NCI-H1694 (cell line): ENCODE measurements around the gene RAD54L.
A peak's percentile ranks its signal among the peaks of the same experiment; 100 is the strongest.
"Not testable (repeated sequence)": the region's sequence is repeated elsewhere in the genome, so short reads cannot be mapped to it uniquely, and the experiment has no call there.

Experiments used
- DNase-seq: peaks from one replicate; lab custom pipeline; 2025; lab: John Stamatoyannopoulos, UW

RAD54L gene

DNA sequence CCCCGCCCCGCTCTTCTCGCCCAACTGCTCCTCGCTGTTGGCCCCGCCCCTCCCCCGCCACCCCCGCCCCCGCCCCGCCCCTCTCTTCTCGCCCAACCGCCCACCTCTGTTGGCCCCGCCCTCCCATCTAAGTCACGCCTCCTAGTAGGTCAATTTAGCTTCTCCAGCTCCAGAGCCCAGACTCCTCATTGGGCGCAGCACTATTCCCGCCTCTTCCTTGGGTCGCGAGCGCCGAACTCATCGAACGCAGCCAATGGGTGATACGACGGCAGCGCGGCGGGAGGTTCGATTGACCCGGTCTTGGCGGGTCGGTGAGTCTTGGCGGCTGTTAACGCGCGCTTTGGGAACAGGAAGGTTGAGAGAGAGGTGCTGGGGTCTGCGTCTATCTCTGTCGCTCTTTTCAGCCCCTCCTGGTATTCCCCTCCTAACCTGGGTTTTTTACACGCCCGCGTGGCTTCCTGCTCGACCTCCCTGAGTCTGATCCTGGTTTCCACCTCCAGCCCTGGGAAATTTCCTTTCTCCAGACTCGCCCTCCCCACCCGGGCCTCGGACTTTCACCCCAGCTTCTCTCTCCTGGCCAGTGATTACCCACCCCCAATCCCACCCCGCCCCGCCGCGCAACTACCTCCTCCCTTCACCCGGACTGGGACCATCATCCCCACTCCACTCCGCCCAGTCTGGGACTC lies at the start of gene RAD54L:
Gene RAD54L (plus strand): TSS at position 328 of the 686 bp plus-strand sequence. CDS start 643 bp downstream, outside the sequence.
- peak; percentile 98 for DNase-seq

DNA sequence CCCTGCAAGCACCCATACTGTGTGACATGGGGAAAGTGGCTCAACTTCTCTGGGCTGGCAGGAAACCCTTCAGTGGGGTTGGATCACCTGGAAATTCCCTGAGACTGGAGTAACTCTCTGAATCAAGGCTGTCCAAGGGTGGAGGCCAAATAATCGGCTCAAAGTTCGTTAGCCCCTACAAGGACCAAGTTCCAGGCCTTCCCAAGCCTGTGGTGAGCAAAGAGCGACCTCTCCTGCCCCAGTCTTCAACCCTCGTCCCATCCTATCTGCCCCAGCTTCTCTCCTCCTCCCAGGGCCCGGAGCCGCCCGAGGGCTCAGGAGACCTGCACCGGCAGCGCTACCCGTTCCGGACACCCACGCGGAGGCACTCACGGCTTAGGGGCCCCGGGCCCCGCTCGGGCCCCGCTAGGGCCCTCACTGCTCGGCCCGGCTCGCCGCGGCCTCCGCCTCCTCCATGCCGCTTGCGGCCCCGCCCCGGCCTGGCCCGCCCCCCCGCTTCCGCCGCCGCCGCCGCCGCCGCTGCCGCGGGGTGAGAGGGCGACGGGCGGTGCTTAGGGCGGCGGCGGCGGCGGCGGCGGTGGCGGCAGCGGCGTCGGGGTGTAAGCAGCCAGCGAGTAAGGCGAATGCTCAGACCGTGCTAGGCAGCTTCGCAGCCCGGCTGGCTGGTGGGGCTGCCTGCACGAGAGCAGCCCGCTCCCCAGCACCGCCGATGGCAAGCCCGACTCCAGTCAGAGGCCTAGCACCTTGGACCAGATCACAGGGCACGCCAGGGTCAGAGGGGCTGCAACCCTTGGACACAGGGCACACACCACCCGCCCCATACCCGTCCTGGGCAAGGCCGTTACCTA lies 49.4 kb upstream of the RAD54L start, which contains the start of gene POMGNT1:
Gene POMGNT1 (minus strand): TSS at position 471 of the 848 bp plus-strand sequence. CDS start 613 bp downstream, outside the sequence.
- no peak for DNase-seq

DNA sequence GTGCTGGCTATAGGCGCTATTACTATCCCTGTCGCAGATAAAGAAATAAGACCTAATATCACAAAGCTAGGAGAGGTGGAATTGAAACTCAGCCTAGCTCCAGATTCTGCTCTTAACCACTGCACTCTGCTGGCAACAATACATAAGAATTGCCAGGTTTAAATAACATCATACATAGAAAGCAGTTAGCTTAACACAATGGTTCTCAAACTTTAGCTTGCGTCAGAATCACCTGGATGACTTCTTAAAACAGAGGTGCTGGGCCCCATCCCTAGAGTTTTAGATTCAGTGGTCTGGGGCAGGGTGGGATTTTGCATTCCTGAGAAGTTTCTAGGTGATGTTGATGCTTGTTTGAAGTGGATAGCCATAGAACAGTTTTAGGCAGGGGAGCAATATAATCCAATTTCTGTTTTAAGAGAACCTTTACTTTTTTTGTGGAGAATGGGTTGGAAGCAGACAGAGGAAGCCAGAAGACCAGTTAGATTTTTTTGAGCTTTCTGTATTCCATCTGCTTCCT lies 48.3 kb upstream of the RAD54L start:
- DNase-seq = no peak

DNA sequence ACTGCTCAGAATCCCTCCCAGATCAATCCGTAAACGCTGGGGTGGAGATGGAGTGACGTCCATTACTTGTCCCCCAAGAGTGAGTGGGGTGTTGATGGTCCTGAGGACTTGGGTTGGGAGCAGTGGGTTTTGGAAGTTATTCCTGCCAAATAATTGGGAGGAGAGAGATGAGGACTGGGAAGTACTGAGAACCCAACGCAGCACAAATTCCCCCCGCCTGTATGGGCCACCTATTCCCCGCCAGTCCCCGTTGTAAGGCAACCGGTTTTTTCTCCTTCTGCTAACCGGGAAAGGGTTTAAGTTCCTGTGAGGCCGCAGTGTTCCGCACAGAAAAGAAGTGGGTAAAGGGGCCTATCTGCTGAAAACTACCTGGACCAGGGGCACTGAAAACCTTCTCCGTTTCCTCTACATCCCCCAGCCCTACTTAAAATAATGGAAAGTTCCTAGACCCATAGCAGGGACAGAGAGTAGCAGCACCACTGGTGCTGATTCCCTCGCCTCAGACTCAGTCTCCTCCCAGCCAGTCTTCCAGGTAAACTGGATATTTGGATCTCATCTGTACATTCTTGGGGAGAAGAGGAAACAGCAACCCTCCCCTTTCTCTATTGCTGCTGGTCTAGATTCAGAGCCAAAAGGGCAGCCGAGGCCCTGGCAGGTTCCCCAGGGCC lies 43.7 kb upstream of the RAD54L start:
- DNase-seq = no peak

DNA sequence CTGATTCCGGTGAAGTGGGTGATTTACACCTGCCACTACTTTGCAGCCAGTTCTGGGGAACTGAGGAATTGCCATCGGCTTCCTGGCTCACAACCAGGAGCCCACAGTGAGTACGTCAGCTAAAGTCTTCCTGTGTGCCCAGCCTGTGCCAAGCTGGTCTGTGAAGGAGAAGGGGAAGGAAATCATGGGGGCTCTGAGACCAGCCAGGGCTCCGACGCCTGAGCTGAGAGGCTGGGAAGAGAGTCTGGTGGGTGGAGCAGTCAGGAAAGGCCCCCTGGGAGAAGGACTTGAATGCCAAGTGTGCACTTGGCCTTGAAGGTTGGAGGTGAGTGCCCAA lies 43.2 kb upstream of the RAD54L start:
- no peak for DNase-seq

DNA sequence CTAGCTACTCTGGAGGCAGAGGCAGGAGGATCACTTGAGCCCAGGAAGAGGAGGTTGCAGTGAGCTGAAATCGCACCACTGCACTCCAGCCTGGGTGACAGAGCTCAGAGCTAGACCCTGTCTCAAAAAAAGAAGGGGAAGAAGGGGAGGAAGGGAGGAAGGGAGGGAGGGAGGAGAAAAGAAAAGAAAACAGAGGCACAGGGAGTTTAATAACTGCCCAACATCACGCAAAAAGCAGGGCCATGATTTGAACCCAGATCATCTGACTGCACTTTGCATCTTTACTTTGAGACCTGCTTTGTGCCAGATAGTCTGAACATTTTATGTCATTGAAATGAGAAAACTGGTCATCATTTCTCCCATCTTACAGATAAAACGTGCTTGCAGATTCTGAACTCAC lies 42.4 kb upstream of the RAD54L start:
- DNase-seq = no peak

DNA sequence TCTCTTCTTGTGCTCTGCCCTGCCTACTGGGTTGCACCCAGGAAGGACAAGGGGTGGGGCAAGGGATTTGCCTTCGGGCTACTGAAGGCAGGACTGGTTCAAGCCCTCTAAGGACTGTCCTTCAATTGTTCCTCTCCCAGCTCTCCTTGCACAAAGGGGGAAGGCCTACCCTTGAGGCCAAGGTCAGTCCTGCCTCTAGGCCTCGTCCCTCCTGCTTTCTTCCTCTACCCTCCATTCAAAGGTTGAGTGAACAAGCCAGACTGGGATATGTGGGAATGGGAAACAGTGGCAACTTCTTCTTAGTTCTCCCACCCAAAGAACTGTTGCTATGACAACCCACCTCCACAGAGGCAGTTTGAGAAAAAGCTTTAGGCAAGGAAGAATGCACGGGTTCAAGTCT lies 41.8 kb upstream of the RAD54L start:
- no peak for DNase-seq

DNA sequence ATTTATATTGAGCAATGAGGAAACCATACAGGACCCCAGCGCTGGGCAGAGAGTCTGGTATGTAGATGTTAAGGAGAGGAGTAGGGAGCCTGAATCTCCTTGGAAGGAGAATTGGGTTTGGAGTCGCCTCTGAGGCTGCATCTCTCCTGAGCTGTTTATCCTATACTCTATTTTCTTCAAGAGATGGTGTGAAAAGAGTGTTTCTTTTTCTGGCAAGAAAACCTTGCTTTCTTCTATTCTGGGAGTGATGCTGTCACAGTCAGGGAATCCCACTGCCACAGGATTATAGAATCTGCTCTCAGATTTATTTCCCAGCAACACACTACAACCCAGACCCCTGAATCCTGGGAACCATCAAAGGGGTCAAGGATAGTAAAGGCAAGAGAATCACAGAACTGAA lies 41.2 kb upstream of the RAD54L start:
- no peak for DNase-seq

DNA sequence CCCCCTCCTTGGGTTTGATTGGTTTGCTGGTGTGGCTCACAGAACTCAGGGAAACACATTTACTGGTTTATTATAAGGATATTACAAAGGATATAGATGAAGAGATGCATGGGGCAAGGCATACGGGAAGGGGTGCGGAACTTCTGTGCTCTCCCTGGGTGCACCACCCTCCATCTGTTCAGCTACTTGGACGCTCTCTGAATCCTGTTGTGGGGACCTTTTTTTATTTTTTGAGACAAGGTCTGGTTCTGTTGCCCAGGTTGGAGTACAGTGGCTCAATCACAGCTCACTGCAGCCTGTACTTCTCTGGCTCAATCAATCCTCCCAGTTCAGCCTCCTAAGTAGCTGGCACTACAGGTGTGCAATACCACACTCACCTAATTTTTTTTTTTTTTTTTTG lies 37.0 kb upstream of the RAD54L start:
- no peak for DNase-seq

DNA sequence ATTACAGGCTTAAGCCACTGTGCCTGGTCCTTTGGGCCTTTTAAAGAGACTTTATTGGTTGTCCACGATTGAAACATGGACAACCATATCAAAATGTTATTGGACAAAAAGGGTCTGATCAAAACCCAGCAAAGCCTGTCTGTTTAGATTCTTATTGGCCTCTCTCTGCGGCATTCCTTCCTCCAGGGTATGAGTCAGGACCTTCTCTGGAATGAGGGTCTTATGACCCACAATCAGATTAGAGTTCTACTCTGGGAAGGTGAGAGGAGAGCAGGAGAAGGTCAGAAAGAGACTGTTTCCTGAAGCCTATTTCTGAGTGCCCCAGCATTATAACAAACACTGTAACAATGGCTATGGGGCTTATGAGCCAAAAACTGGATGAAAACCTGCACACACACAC lies 36.5 kb upstream of the RAD54L start:
- DNase-seq = no peak

DNA sequence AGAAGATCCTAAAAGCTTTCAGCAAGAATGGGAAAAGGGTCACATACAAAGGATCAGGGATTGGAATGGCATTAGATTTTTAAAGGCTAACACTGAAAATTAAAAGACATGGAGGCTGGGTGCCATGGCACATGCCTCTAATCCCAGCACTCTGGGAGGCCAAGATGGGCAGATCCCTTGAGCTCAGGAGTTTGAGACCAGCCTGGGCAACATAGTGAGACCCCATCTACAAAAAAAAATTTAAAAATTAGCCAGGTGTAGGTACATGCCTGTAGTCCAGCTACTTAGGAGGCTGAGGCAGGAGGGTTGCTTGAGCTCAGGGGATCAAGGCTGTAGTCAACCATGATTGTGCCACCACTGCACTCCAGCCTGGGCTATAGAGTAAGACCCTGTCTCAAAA lies 32.1 kb upstream of the RAD54L start:
- no peak for DNase-seq

DNA sequence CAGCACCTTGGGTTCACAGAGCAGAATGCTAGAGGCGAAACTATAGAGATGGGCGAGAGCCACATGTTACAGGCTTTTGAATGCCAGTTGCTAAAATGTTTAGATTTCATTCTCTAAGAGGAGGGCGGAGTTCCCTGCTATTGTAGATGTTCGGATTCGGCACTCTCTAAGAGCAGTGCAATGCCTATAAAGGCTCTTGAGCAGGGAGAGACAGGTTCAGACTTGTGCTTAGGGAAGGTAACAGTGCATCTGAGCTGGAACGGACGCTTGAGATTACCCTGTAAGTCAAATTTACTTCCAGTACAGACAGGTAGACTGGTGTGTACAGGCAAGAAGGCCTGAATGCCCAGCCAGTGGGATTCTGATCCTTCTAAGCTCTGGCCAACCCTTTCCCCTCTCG lies 29.1 kb upstream of the RAD54L start:
- no peak for DNase-seq

DNA sequence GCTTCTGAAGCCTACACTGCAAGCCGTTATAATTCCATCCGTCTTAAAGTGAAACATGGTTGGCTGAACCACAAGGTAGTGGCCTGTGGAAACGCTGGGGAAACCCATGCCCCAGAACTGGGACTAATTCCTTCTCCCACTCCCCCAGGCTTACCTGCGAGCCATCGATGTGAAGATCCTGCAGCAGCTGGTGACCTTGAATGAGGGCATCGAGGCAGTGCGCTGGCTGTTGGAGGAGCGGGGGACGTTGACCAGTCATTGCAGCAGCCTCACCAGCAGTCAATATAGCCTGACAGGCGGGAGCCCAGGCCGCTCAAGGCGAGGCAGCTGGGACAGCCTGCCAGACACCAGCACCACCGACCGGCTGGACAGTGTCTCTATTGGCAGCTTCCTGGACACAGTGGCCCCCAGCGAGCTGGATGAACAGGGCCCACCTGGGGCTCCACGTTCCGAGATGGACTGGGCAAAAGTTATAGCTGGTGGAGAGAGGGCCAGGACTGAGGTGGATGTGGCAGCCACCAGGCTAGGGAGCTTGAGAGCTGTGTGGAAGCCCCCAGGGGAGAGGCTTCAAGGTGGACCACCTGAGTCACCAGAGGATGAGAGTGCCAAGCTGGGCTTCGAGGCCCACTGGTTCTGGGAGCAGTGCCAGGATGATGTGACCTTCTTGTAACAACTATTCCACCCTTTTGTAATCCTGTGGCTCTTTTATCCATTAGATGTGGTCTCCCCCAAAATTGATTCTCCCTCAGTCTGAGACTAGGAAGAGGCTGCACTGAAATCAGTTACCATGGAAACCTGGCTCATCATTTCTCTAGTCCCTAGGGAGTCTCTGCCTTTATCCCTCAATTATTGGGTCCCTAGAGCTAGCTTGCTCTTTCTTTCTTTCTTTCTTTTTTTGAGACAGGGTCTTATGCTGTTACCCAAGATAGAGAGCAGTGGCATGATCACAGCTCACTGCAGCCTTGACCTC lies 27.7 kb upstream of the RAD54L start:
- DNase-seq = peak; percentile 9

DNA sequence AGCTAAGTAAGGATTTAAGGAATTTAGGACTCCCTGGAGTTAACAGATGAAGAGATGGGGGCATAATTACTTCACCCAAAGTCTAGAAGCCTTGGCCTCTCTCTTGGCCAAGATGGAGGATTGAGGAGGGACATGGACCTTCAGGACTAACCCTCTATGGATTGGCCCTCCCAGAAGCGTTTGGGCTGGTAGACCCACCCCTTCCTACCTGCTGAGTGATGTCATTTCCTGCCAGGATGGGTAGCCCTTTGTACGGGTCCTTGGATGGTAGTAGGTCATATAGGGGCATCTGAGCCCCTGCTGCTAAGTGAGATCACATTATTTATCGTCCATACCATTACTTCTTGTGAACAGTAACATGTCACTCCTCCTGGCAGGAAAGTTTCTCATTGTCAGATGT lies 26.8 kb upstream of the RAD54L start:
- DNase-seq = no peak

DNA sequence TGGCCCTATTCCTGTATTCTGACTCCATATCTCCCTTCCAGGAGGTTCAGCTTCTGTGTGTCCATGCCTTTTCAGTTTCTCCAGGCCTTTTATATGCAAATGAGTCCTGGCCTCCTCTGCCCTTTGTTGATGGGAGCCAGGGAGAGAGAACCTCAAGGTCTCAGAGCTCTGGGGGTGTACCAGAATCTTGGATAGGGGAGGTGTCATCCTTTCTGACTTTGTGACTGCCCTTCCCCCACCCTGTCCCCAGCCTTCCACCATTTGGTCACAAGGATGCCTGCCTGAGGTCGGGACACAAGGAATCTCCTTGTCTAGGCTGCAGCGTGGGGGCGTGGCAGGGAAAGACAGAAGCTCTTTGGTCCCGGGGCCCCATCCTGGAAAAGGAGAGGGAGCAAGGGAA lies 25.8 kb upstream of the RAD54L start:
- no peak for DNase-seq

DNA sequence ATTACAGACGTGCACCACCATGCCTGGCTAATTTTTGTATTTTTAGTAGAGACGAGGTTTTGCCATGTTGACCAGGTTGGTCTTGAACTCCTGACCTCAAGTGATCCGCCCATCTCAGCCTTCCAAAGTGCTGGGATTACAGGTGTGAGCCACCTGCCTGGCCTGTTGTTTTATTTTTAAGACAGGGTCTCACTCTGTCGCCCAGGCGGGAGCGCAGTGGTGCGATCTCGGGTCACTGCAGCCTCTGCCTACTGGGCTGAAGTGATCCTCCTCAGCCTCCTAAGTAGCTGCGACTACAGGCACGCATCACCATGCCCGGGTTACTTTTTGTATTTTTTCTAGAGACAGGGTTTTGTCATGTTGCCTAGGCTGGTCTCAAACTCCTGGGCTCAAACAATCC lies 24.5 kb upstream of the RAD54L start:
- not testable (repeated sequence) for DNase-seq

DNA sequence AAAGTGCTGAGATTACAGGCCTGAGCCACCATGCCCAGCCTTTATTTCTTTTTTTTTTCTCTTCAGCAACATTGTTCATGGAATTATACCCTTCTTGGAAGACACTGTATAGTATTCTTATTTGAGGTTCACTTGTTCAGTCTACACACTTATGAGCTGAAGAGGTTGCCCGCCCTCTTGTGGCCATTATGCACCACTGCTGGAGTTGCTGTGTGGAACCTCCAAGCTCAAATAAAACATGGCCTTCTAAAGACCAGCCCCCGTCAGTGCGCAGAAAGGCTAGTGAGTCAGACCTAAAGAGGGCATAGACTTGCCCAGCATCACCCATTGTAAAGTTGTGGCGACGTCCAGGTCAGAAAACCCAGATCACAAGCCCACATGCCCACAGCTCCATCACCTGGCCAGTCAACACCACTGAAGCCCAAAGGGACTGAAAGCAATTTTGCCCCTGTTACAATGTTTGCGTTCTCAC lies 24.1 kb upstream of the RAD54L start:
- peak; percentile 75 for DNase-seq

DNA sequence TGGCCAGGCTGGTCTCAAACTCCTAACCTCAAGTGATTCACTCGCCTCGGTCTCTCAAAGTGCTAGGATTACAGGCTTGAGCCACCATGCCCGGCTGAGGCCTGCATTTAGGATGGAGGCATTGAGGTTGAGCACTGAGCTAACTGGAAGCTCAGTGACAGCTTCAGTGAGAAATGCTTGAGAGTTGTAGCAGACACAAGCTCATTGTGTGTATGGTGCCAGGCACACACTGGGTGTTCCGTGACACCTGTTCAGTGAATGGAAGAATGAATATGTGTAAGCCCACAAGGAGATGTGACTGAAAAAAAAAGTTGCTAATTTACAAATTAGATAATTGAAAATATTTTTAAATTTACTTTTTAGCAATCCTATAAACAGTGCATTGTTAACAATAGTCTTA lies 22.6 kb upstream of the RAD54L start:
- DNase-seq = no peak

DNA sequence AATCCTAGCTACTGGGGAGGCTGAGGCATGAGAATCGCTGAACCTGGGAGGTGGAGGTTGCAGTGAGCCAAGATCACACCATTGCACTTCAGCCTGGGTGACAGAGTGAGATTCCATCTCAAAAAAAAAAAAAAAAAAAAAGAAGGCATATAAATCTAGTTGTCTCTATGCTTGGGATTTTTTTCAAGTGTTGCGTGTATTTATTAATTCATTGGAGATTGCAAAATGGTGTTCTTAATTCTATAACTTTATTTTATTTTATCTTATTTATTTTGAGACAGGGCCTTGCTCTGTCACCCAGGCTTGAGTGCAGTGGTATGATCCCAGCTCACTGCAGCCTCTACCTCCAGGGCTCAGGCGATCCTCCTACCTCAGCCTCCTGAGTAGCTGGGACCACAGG lies 16.3 kb upstream of the RAD54L start:
- DNase-seq = not testable (repeated sequence)

DNA sequence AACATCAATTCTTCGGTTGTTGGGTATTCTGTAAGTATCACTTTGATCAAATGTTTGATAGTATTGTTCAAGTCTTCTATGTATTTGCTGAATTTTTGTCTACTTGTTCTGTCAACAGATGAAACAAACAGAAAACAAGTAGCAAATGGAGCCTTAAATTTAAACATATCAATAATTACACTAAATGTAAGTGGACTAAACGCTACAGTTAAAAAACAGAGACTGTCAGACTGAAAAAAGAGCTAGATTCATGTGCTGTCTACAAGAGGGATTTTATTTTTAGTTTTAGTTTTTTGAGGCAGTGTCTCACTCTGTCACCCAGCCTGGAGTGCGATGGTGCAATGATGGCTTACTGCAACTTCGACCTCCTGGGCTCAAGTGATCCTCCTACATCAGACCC lies 10.7 kb upstream of the RAD54L start:
- DNase-seq = no peak

DNA sequence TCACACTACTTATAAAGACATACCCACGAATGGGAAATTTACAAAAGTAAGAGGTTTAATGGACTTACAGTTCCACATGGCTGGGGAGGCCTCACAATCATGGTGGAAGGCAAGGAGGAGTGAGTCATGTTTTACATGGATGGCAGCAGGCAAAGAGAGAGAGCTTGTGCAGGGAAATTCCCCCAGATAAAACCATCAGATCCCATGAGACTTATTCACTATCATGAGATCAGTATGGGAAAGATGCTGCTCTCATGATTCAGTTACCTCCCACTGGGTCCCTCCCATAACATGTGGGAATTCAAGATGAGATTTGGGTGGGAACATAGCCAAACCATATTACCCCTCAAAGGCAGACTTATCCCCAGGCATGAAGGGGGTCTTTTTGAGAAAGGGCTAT lies 8.7 kb upstream of the RAD54L start:
- not testable (repeated sequence) for DNase-seq
